Epithelial cell of esophagus (primary cell): ENCODE measurements around the gene LMAN2L.
A peak's percentile ranks its signal among the peaks of the same experiment; 100 is the strongest.
"Not testable (repeated sequence)": the region's sequence is repeated elsewhere in the genome, so short reads cannot be mapped to it uniquely, and the experiment has no call there.

Source experiments
- DNase-seq: peaks from one replicate; pipeline ENCODE4 v3.0.0; 2010; ENCODE audit warnings: low read depth
- H3K4me3 ChIP-seq: 2 replicates; pipeline ENCODE4 v1.5.1; 2011; ENCODE audit warnings: mild to moderate bottlenecking, low read length, control low read depth
- CTCF ChIP-seq: IDR thresholded peaks from 2 replicates; pipeline ENCODE4 v1.5.1; 2011; ENCODE audit warnings: low read depth, mild to moderate bottlenecking, low read length, control low read depth, inconsistent platforms; ENCODE audit not compliant: insufficient read depth; ENCODE audit errors: missing control alignments

LMAN2L gene

DNA sequence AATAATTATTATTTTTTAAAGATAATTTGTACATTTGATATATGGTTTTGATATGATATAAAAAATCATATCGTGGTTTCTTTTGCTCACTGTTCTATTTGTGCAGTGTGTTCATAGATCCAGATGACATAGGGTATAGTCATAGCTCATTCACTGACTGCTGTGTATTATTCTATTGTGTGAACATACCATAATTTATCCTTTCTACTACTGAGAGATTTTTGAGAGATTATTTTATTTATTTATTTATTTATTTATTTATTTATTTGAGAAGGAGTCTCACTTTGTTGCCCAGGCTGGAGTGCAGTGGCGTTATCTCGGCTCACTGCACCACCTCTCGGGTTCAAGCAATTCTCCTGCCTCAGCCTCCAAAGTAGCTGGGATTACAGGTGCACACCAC is 58.3 kb downstream of the LMAN2L start:
- peak; percentile 16 for DNase-seq
- no peak overlapping the region for H3K4me3 ChIP-seq
- TF ChIP-seq CTCF: no peak

DNA sequence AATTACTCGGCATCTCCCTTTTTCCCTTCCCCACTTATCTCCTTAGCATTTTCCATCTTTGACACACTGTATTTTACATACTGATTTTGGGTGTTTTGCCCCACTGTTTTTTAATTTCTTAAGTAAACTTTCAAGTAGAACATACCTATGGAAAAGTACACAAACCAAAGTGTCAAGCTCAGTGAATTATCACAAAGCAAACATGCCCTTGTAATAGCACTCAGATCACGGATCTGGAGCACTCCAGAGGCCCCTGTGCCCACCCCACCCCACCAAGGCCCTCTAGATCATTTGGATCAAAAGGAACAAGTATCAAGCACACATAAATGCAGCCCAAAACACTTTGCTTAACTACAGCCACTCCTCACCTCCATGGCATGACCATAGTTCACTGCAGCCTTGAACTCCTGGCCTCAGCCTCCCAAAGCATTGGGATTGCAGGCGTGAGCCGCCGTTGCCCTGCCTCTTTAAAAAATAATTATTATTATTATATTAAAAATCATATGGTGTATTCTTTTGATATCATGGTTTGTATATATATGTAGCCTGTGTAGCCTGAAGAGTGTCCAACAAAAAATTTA is 59.2 kb downstream of the LMAN2L start:
- H3K4me3 ChIP-seq: no peak overlapping the region
- no peak for TF ChIP-seq CTCF
- DNase-seq: no peak

DNA sequence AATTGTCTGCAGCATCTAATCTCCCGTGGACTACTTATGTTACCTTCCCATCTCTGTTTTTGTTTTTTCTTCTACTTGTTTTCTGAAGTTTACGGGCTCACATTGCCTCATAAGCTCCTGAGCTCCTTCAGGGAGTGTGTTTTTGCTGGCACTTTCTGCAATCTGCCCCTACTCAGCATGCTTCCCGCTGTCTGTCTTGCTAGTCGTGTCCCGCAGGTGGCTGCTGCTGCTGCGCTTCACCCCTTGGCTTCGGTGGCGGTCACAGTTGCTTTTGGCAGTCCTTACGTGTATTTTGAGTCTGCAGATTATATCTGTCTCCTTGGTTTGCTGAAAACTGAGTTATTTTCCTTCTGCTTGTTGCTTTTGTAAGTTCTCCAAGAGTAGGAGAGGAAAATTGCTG is 60.0 kb downstream of the LMAN2L start:
- no peak for TF ChIP-seq CTCF
- no peak overlapping the region for H3K4me3 ChIP-seq

DNA sequence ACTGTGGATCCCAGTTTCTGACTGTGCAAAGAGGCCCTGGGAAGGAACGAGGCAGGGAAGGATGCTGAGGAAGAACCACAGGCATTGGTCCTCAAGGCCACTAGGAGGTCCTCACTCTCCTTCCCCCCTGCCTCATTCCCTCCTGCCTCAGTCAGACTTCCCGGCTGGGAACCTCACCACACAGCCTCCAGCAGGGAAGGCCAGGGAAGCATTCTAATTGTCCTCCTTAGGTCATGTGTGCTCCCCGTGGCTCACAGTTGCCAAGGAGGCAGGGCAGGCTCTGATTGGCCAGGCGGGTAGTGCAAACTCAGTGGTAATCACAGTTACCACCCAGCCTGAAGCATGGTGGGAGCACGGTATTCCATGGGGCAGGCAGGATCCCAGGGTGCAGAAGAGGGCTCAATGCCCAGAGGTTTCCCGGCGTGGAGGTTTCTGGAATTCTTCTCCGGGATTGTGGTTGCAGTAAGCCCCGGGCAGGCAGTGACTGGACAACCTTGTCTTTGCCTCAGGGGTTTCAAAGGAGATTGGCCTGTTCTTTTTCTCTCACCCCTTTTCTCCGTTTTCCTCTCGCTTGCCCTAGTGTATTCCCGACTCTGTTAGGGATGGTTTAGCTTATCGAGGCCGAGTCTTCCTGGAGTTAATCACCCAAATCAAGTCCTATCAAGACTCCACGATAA is 70.2 kb downstream of the LMAN2L start:
- no peak for TF ChIP-seq CTCF
- DNase-seq: no peak
- no peak overlapping the region for H3K4me3 ChIP-seq

More for the DNA sequence above, 60.0 kb downstream of the LMAN2L start:
- no peak for DNase-seq

DNA sequence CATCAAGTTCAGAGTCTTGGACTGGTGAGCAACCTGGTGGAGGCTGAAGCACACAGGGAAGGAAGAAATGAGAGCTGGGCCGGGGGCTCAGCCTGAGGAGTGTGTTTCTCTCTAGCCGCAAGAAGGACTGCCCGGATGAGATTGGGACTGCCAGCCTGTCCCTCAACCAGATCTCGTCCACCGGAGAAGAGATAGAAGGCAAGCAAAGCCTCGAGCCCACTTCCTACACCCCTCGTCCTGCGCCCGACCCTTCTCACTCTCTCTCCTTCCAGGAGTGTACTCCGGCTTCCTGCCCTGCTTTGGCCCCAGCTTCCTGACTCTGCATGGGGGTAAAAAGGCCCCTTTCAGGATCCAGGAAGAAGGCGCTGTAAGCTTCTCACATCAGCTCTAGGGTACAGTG is 71.1 kb downstream of the LMAN2L start:
- no peak overlapping the region for H3K4me3 ChIP-seq
- TF ChIP-seq CTCF: no peak
- DNase-seq: no peak

GRCh38 chr2:96665717-96666116 is 74.1 kb downstream of the LMAN2L start:
- DNase-seq: not testable (repeated sequence)

GRCh38 chr2:96665083-96665569 is 74.7 kb downstream of the LMAN2L start:
- TF ChIP-seq CTCF: no peak
- DNase-seq: peak; percentile 98
- no peak overlapping the region for H3K4me3 ChIP-seq

More at GRCh38 chr2:96665717-96666116, 74.1 kb downstream of the LMAN2L start:
- H3K4me3 ChIP-seq: not testable (repeated sequence)
